CD4-positive, alpha-beta memory T cell (primary cell): Measurements from ENCODE around the gene FAM193A. TPM values are rescaled to one million over a fixed set of nuclear protein-coding genes. Genes with fewer than 3 reads are reported as not detected.
A peak's percentile ranks its signal among the peaks of the same experiment; 100 is the strongest.
"Not testable (repeated sequence)": the region's sequence is repeated elsewhere in the genome, so short reads cannot be mapped to it uniquely, and the experiment has no call there.

Experiments used
- CTCF ChIA-PET: fragments of 350-600 bp; sonication (Branson Sonifier 250); formaldehyde crosslinking; loops from one replicate; lab custom pipeline; 2021; ENCODE audit warnings: inconsistent platforms; ENCODE audit not compliant: partially characterized antibody; lab: Charles Lee
- POLR2A ChIA-PET: fragments of 350-600 bp; sonication (Branson Sonifier 250); formaldehyde crosslinking; loops from one replicate; lab custom pipeline; 2021; ENCODE audit not compliant: partially characterized antibody; lab: Charles Lee
- DNase-seq, 5 donors: peaks; one replicate each; pipeline versions ENCODE4 v3.0.0 to v3.0.0-alpha.2; 2020 to 2022; ENCODE audit warnings: mixed read lengths in 1 of 5
- H3K27ac ChIP-seq: one replicate; pipeline ENCODE4 v1.7.0; 2013; ENCODE audit warnings: low read depth, low read length
- H3K27me3 ChIP-seq: 2 replicates; pipeline ENCODE4 v1.7.0; 2013; ENCODE audit warnings: mild to moderate bottlenecking, low read length, moderate library complexity; ENCODE audit not compliant: insufficient read depth
- H3K36me3 ChIP-seq: 2 replicates; pipeline ENCODE4 v1.7.0; 2013; ENCODE audit warnings: mild to moderate bottlenecking, low read length, moderate library complexity; ENCODE audit not compliant: insufficient read depth
- H3K4me1 ChIP-seq: 2 replicates; pipeline ENCODE4 v1.7.0; 2013; ENCODE audit warnings: mild to moderate bottlenecking, low read length, moderate library complexity; ENCODE audit not compliant: insufficient read depth
- H3K4me3 ChIP-seq, 2 donors: one replicate each; pipeline ENCODE4 v1.7.0; 2013; ENCODE audit warnings: low read length in 2 of 2, mild to moderate bottlenecking in 1 of 2
- H3K9me3 ChIP-seq, 2 donors: one replicate each; pipeline ENCODE4 v1.7.0; 2013; ENCODE audit warnings: low read length in 2 of 2, control low read depth in 1 of 2; ENCODE audit not compliant: control insufficient read depth in 1 of 2
- H3K27ac Mint-ChIP-seq, 7 donors: one replicate each; pipeline ENCODE4 v1.8.0; 2020 to 2021; ENCODE audit warnings: mixed read lengths in 7 of 7, mild to moderate bottlenecking in 6 of 7, inconsistent platforms in 3 of 7, moderate library complexity in 3 of 7
- H3K27me3 Mint-ChIP-seq, 2 donors: one replicate each; pipeline ENCODE4 v1.8.0; 2020 to 2021; ENCODE audit warnings: mixed read lengths in 2 of 2
- H3K36me3 Mint-ChIP-seq, 2 donors: one replicate each; pipeline ENCODE4 v1.8.0; 2020 to 2021; ENCODE audit warnings: mixed read lengths in 2 of 2, inconsistent platforms in 1 of 2, mild to moderate bottlenecking in 1 of 2
- H3K4me1 Mint-ChIP-seq, 4 donors: one replicate each; pipeline ENCODE4 v1.8.0; 2020 to 2021; ENCODE audit warnings: mixed read lengths in 4 of 4, mild to moderate bottlenecking in 1 of 4
- H3K4me3 Mint-ChIP-seq, 8 donors: one replicate each; pipeline ENCODE4 v1.8.0; 2020 to 2021; ENCODE audit warnings: mixed read lengths in 8 of 8, mild to moderate bottlenecking in 7 of 8, moderate library complexity in 6 of 8, inconsistent platforms in 3 of 8
- H3K9me3 Mint-ChIP-seq, 8 donors: one replicate each; pipeline ENCODE4 v1.8.0; 2020 to 2021; ENCODE audit warnings: mixed read lengths in 8 of 8, mild to moderate bottlenecking in 5 of 8, inconsistent platforms in 3 of 8, moderate library complexity in 1 of 8
- intact Hi-C: fragments of 100-400 bp; cut with micrococcal nuclease; formaldehyde crosslinking; loops from one replicate; pipeline ENCODE4 v1.15.1; 2023
- polyA plus RNA-seq, 2 donors: library from polyadenylated mRNA; unstranded; fragments of 300-500 nt; fragmentation: Illumina TruSeq; gene quantifications; one replicate each; pipeline ENCODE4 v1.2.3, GENCODE V29; 2021
- total RNA-seq, 2 experiments: library from RNA; stranded (reverse); gene quantifications; one replicate each; pipeline ENCODE4 v1.2.3, GENCODE V29; 2021

FAM193A gene
- total and polyA plus RNA-seq, 4 experiments from 2014 or later: 0.16 to 47.8 (median 26.1) TPM

DNA sequence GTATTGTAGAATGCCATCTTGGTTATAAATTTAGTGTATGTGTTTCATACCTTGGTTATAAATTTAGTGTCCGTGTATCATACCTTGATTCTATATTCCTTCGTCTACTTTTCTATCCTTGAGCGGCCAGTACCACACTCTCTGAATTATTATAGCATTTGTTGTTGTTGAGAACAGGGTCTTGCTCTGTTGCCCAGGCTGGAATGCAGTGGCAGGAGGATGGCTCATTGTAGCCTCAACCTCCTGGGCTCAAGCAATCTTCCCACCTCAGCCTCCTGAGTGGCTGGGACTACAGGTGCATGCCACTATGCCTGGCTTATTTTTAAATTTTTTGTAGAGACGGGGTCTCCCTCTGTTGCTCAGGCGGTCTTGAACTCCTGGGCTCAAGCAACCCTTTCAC is 50.1 kb downstream of the FAM193A start:
- H3K27me3 Mint-ChIP-seq: no peaks in the 10 kb centered on the region
- peaks cover 40% of the 10 kb centered on the region for H3K4me1 ChIP-seq
- peak overlapping the region in 3 of 7 donors; percentile 8 to 77 (median 20) for H3K27ac Mint-ChIP-seq
- no peaks in the 10 kb centered on the region for H3K36me3 ChIP-seq
- peaks cover 8% of the 10 kb centered on the region in 2 donors for H3K36me3 Mint-ChIP-seq
- H3K9me3 Mint-ChIP-seq: no peaks in the 10 kb centered on the region
- POLR2A ChIA-PET: no interaction called here
- H3K4me3 ChIP-seq: no peak overlapping the region
- no peak for DNase-seq
- H3K27me3 ChIP-seq: no peaks in the 10 kb centered on the region
- peaks cover 52 to 89% (median 72%) of the 10 kb centered on the region in 4 donors for H3K4me1 Mint-ChIP-seq
- no peak overlapping the region for H3K4me3 Mint-ChIP-seq
- CTCF ChIA-PET: no interaction called here
- no peaks in the 10 kb centered on the region for H3K9me3 ChIP-seq
- no peak overlapping the region for H3K27ac ChIP-seq
- intact Hi-C loops: no loop called here

DNA sequence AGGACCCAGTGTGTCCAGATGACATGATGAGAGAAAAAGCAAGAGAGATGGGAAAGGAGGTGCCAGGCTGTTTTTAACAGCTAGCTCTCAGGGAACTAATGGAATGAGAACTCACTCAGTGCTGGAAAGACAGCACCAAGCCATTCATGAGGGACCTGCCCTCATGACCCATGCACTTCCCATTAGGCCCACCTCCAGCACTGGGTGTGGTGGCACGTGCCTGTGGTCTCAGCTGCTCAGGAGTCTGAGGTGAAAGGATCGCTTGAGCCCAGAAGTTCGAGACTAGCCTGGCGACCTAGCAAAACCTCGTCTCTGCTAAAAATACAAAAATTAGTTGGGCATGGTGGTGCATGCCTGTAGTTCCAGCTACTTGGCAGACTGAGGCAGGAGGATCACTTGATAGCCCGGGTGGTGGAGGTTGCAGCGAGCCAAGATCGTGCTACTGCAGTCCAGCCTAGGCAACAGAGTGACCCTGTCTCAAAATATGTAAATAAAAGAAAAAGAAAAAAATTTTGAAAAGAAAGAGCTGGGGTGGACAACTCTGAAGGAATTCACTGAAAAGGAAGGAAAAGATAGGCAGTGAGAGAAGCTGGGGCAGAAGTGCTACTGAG is 50.9 kb downstream of the FAM193A start:
- H3K36me3 ChIP-seq: no peaks in the 10 kb centered on the region
- POLR2A ChIA-PET: no interaction called here

DNA sequence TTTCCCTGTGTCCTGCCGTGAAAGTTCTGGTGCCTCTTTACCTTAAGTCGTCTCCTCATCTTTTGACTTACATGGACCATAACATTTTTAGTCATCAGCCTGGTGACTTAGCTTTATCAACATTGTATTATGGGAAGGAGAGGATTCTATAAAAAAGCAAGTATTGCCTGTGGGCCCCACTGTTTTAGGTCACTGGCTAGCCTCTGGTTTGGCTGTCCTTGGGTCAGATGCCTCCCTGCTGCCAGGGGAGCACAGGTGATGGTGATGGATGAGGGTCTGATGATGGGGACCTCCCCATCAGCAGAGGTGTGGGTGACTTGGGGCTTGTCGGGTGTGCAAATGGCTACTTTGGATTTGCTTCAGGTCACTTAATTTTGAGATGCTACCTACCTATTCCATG is 51.8 kb downstream of the FAM193A start:
- Mint-ChIP-seq H3K36me3 (peaks cover 0 to 4% of the 10 kb centered on the region in 2 donors), H3K27me3 (no peaks in the 10 kb centered on the region), H3K9me3 (no peaks in the 10 kb centered on the region), H3K27ac (peak overlapping the region in 6 of 7 donors; percentile 17 to 88 (median 54)), H3K4me3 (peak overlapping the region in 3 of 8 donors; percentile 3 to 52 (median 16)), H3K4me1 (peaks cover 50 to 86% (median 68%) of the 10 kb centered on the region in 4 donors)
- no peaks in the 10 kb centered on the region for H3K36me3 ChIP-seq
- ChIA-PET POLR2A (no interaction called here), CTCF (no interaction called here)
- H3K9me3 ChIP-seq: no peaks in the 10 kb centered on the region
- no peaks in the 10 kb centered on the region for H3K27me3 ChIP-seq
- no peak for DNase-seq
- intact Hi-C loops: no loop called here
- peaks cover 51% of the 10 kb centered on the region for H3K4me1 ChIP-seq
- H3K27ac ChIP-seq: no peak overlapping the region
- H3K4me3 ChIP-seq: no peak overlapping the region

More for the DNA sequence above, 50.9 kb downstream of the FAM193A start:
- no peaks in the 10 kb centered on the region for H3K9me3 Mint-ChIP-seq
- intact Hi-C loops: no loop called here
- H3K4me3 Mint-ChIP-seq: peak overlapping the region in 3 of 8 donors; percentile 45 to 53 (median 52)
- Histone ChIP-seq H3K27me3 (no peaks in the 10 kb centered on the region), H3K4me1 (peaks cover 45% of the 10 kb centered on the region), H3K27ac (no peak overlapping the region), H3K9me3 (no peaks in the 10 kb centered on the region), H3K4me3 (no peak overlapping the region)
- peaks cover 50 to 84% (median 67%) of the 10 kb centered on the region in 4 donors for H3K4me1 Mint-ChIP-seq
- peaks cover 3 to 7% of the 10 kb centered on the region in 2 donors for H3K36me3 Mint-ChIP-seq
- no peak for DNase-seq
- CTCF ChIA-PET: no interaction called here
- H3K27me3 Mint-ChIP-seq: no peaks in the 10 kb centered on the region
- peak overlapping the region in 5 of 7 donors; percentile 30 to 88 (median 58) for H3K27ac Mint-ChIP-seq

DNA sequence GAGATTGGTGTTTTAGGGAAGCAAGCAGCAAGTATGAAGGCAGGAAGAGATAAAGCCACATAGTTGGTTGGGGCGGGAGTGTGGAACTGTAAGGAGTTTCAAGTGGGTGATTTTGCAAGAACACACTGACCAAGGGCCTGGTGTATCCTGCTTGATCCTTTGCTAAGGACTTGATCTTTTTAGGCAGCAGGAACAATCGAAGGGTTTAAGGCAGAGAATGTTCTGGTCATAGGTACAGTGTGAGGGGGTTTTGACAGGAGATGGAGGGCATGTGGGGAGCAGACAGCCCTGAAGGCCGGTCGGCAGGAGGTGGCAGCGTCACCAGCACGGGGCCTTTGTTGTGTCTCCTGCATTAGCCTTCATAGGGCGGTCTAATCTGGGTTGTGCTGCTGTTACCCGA is 54.7 kb downstream of the FAM193A start:
- ChIA-PET POLR2A (no interaction called here), CTCF (no interaction called here)
- no peak for DNase-seq
- peaks cover 69% of the 10 kb centered on the region for H3K4me1 ChIP-seq
- no peaks in the 10 kb centered on the region for H3K36me3 ChIP-seq
- no peaks in the 10 kb centered on the region for H3K9me3 ChIP-seq
- Mint-ChIP-seq H3K4me3 (peak overlapping the region in 4 of 8 donors; percentile 3 to 80 (median 22)), H3K27ac (peak overlapping the region; percentile 16 to 83 (median 25)), H3K4me1 (peaks cover 52 to 82% (median 68%) of the 10 kb centered on the region in 4 donors), H3K27me3 (no peaks in the 10 kb centered on the region), H3K9me3 (no peaks in the 10 kb centered on the region), H3K36me3 (peaks cover 0 to 8% of the 10 kb centered on the region in 2 donors)
- no peak overlapping the region for H3K27ac ChIP-seq
- H3K4me3 ChIP-seq: no peak overlapping the region
- intact Hi-C loops: no loop called here
- H3K27me3 ChIP-seq: no peaks in the 10 kb centered on the region

DNA sequence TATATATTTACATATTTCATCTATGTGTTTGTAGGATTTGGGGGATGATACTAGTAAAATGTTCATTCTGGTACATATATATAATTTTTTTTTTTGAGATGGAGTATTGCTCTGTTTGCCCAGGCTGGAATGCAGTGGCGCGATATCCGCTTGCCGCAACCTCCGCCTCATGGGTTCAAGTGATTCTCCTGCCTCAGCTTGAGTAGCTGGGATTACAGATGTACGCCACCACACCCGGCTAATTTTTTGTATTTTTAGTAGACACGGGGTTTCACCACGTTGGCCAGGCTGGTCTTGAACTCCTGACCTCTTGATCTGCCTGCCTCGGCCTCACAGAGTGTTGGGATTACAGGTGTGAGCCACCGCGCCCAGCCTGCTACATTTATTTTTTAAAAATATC is 55.6 kb downstream of the FAM193A start:
- peak overlapping the region in 2 of 7 donors; percentile 12 to 68 for H3K27ac Mint-ChIP-seq
- H3K27ac ChIP-seq, POLR2A ChIA-PET, H3K9me3 ChIP-seq, H3K9me3 Mint-ChIP-seq, H3K27me3 ChIP-seq, CTCF ChIA-PET, H3K36me3 ChIP-seq, H3K27me3 Mint-ChIP-seq, intact Hi-C loops, H3K4me3 ChIP-seq, H3K4me3 Mint-ChIP-seq, DNase-seq: not testable (repeated sequence)
- peaks cover 70% of the 10 kb centered on the region for H3K4me1 ChIP-seq
- peaks cover 51 to 82% (median 67%) of the 10 kb centered on the region in 4 donors for H3K4me1 Mint-ChIP-seq
- H3K36me3 Mint-ChIP-seq: peaks cover 5 to 16% of the 10 kb centered on the region in 2 donors

DNA sequence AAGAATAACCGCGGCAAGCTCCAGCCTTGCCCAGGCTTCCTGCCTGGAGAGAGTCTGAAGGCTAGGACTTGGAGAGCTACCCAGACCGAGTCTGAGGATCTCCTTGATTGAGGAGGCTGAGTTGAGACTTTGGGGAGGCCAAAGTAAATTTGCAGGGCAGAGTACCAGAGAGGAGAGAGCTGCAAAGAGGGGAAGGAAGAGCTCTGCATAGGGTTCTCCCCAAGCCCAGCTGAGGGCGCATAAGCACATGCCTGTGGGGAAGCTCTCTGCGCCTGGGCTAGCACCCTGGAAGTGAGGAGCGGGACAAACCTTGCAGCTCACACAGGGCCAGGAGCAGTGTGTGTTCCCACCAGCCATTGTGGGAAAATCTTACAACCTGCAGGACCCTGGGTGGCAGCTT is 56.1 kb downstream of the FAM193A start:
- Histone ChIP-seq H3K4me1 (peaks cover 70% of the 10 kb centered on the region), H3K27me3 (no peaks in the 10 kb centered on the region), H3K4me3 (no peak overlapping the region), H3K36me3 (no peaks in the 10 kb centered on the region), H3K27ac (no peak overlapping the region), H3K9me3 (no peaks in the 10 kb centered on the region)
- ChIA-PET CTCF (no interaction called here), POLR2A (no interaction called here)
- no peak for DNase-seq
- Mint-ChIP-seq H3K36me3 (peaks cover 11 to 21% of the 10 kb centered on the region in 2 donors), H3K27ac (peak overlapping the region in 6 of 7 donors; percentile 57 to 85 (median 75)), H3K4me1 (peaks cover 55 to 82% (median 68%) of the 10 kb centered on the region in 4 donors), H3K27me3 (no peaks in the 10 kb centered on the region), H3K4me3 (peak overlapping the region in 1 of 8 donors; percentile 41), H3K9me3 (no peaks in the 10 kb centered on the region)
- intact Hi-C loops: no loop called here

DNA sequence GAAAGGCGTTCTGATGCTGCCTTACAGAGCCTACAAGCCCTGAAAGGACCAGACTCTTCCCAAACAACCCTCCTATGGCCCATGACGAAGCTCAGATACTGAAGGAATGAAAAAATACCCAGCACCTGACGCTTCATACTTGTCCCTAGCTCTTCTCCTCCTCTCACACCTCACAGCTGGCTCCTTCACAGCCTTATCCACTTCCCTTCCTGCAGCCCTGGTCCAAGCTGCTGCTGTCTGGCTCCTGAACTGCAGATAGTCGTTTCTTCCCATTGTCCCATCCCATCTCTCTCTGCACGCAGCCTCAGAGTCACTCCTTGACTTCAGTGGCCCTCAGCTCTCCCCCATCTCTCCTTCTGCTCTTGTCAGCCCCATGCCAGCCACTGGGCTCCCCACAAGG is 56.6 kb downstream of the FAM193A start:
- H3K4me3 Mint-ChIP-seq: peak overlapping the region in 1 of 8 donors; percentile 29
- H3K27ac Mint-ChIP-seq: peak overlapping the region in 5 of 7 donors; percentile 66 to 85 (median 80)
- no peaks in the 10 kb centered on the region for H3K9me3 Mint-ChIP-seq
- peaks cover 53 to 82% (median 68%) of the 10 kb centered on the region in 4 donors for H3K4me1 Mint-ChIP-seq
- CTCF ChIA-PET: no interaction called here
- H3K9me3 ChIP-seq: no peaks in the 10 kb centered on the region
- no peaks in the 10 kb centered on the region for H3K36me3 ChIP-seq
- POLR2A ChIA-PET: no interaction called here
- no peaks in the 10 kb centered on the region for H3K27me3 ChIP-seq
- no peak overlapping the region for H3K27ac ChIP-seq
- H3K4me3 ChIP-seq: no peak overlapping the region
- intact Hi-C loops: no loop called here
- H3K27me3 Mint-ChIP-seq: no peaks in the 10 kb centered on the region
- no peak for DNase-seq
- H3K4me1 ChIP-seq: peaks cover 66% of the 10 kb centered on the region
- peaks cover 15 to 26% of the 10 kb centered on the region in 2 donors for H3K36me3 Mint-ChIP-seq
